ENCODE data around the gene SHISA7.

The SHISA7 gene

GRCh38 chr19:55444646-55445045, 1.5 kb upstream of the SHISA7 start:
- TF ChIP-seq CTCF (IDR thresholded peaks at IDR 0.05; ENCODE audit: insufficient read depth, low read length, missing control alignments): no peak
- ChIA-PET POLR2A (no interaction called here), CTCF (interaction anchor here (0.6 to 2.4 kb wide), 3 partner anchors 15 to 304 kb away, joined by 3 to 11 read pairs (median 3); no protein-coding TSS in a partner anchor)
- no peak overlapping the region for H3K4me3 ChIP-seq (ENCODE audit: low read depth, low read length)
- no peak for DNase-seq (ENCODE audit: low read depth, low spot score)

- CTCF ChIA-PET: interaction anchor here (0.6 to 2.4 kb wide), 3 partner anchors 10 to 303 kb away, joined by 3 to 11 read pairs (median 5); no protein-coding TSS in a partner anchor
- no peak for DNase-seq (ENCODE audit: low read depth, low spot score)
Measured at GRCh38 chr19:55443824-55444480, 852 bp upstream of the SHISA7 start.

GRCh38 chr19:55442372-55442961, 633 bp downstream of the SHISA7 start:
- H3K4me3 ChIP-seq (ENCODE audit: low read depth, low read length): no peak overlapping the region
- TF ChIP-seq CTCF (IDR thresholded peaks at IDR 0.05; ENCODE audit: insufficient read depth, low read length, missing control alignments): no peak
- CTCF ChIA-PET: interaction anchor here (0.9 to 1.1 kb wide), 2 partner anchors 24 kb away, joined by 3 read pairs; no protein-coding TSS in a partner anchor
- POLR2A ChIA-PET: no interaction called here
- no peak for DNase-seq (ENCODE audit: low read depth, low spot score)

More at GRCh38 chr19:55443824-55444480, 852 bp upstream of the SHISA7 start:
- POLR2A ChIA-PET: no interaction called here
- TF ChIP-seq CTCF (IDR thresholded peaks at IDR 0.05; ENCODE audit: insufficient read depth, low read length, missing control alignments): no peak
- H3K4me3 ChIP-seq (ENCODE audit: low read depth, low read length): no peak overlapping the region

- no peak for DNase-seq (ENCODE audit: low read depth, low spot score)
- TF ChIP-seq CTCF (IDR thresholded peaks at IDR 0.05; ENCODE audit: insufficient read depth, low read length, missing control alignments): no peak
- POLR2A ChIA-PET: no interaction called here
- CTCF ChIA-PET: interaction anchor here (0.9 to 1.1 kb wide), 2 partner anchors 23 to 25 kb away, joined by 3 read pairs; no protein-coding TSS in a partner anchor
- no peak overlapping the region for H3K4me3 ChIP-seq (ENCODE audit: low read depth, low read length)
Measured at GRCh38 chr19:55441692-55442321, 1.3 kb downstream of the SHISA7 start.

GRCh38 chr19:55441319-55441691, 1.8 kb downstream of the SHISA7 start:
- TF ChIP-seq CTCF (IDR thresholded peaks at IDR 0.05; ENCODE audit: insufficient read depth, low read length, missing control alignments): no peak
- POLR2A ChIA-PET: no interaction called here
- DNase-seq (ENCODE audit: low read depth, low spot score): no peak
- CTCF ChIA-PET: interaction anchor here (0.9 to 1.1 kb wide), 2 partner anchors 23 to 26 kb away, joined by 3 read pairs; no protein-coding TSS in a partner anchor
- no peak overlapping the region for H3K4me3 ChIP-seq (ENCODE audit: low read depth, low read length)
